Measurements from ENCODE around the gene EGF.
A peak's percentile ranks its signal among the peaks of the same experiment; 100 is the strongest.
"Not testable (repeated sequence)": the region's sequence is repeated elsewhere in the genome, so short reads cannot be mapped to it uniquely, and the experiment has no call there.

The EGF gene

GRCh38 chr4:110034026-110034393, 121.3 kb downstream of the EGF start:
- no peak for ATAC-seq
- DNase-seq: no peak

- DNase-seq, ATAC-seq: not testable (repeated sequence)
Observed at GRCh38 chr4:110039164-110039563, 126.5 kb downstream of the EGF start.

GRCh38 chr4:110041735-110042134, 129.1 kb downstream of the EGF start:
- DNase-seq (no peak), ATAC-seq (no peak)

DNA sequence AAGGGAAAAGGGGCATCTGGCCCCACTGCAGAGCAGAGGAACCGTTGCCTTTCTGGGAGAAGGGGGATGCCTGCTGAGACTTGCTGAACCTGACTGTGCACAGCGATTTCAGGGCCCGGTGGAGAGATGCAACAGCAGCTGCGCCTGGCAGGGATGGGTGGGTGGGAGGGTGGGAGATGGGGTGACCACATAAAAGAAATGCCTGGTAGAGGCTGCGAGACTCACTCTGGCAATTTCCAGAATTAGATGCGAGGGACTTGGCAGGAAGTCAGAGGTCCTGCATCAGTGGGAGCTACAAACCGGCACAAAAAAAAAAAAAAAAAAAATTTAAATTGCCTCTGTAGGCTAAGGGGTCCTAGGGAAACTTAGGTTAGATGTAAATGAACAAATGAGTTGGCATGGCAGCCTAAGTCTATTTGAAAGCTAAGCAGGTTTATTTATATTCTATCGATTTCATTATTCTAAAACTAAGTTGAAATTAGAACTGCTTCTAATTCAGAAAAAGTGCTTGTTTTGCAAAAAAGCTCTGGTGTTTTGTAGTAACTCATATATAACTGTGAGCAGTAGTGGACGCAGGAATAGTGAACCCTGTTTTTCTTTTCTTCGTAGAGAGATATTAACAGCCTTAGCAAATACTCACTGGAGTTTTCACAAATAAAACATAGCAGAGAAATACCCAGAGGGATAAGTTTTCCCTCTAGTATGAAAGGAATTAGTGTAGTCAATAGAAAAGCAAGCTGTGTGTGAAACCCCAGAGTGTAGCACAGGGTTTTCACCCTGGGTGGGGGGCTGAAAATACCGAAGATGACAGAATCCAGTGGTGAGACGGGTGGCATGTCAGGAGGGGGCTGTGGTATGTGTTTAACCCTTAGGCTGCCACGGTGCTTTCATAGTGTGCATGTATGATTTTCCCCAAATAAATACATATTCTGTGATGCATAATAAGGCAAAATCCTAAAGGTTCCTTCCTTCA, 130.1 kb downstream of the EGF start:
- no peak for DNase-seq
- ATAC-seq: no peak

- ATAC-seq: no peak
Observed at GRCh38 chr4:110046588-110047049, 133.9 kb downstream of the EGF start.

DNA sequence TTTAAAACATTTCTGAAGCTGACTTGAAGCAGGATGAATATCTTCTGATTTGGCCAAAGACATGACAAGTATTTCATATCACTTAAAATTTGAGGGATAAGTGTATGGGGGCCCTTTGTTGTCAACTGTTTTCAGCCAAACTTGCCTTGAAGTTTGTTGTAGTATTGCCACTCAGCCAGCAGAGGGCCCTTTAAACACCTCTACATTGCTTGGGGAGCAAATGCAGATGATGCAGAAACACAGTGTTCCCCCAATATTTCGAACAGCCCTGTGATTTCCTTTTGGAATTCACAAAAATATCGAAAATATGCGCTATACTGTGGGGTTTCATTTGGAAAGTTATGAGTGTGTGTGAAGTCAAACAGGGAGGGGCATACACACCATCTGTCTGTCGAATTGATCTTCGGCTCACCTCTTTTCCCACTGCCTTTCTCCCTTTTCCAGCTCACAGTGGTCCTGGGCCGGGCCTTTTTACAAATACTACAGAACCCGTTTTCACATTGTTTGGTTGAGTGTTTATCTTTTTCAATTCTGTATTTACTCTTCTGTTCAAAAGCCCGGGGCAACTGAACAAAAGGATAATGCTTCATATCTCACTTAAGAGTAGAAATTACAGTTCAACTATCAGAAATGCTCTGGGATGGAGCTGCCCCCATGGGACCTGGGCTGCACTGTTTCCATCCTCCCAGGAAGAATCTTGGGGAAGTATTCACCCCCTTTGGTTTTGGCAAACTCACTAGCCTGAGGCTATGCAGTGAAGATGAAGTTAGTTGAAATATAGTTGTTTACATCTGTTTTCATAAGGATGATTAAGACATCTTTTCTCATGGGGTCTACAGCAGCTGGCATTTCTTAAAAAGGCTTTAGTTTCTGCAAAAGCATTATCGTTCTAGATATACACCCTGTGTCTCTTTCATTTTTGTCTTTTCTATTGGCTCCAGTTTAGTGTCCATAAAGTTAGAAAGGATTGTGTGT, 137.6 kb downstream of the EGF start:
- no peak for ATAC-seq
- peak; percentile 53 for DNase-seq

More at GRCh38 chr4:110046588-110047049, 133.9 kb downstream of the EGF start:
- DNase-seq: no peak

GRCh38 chr4:110055158-110055768, 142.6 kb downstream of the EGF start:
- ATAC-seq (peak; percentile 72), DNase-seq (no peak)

DNA sequence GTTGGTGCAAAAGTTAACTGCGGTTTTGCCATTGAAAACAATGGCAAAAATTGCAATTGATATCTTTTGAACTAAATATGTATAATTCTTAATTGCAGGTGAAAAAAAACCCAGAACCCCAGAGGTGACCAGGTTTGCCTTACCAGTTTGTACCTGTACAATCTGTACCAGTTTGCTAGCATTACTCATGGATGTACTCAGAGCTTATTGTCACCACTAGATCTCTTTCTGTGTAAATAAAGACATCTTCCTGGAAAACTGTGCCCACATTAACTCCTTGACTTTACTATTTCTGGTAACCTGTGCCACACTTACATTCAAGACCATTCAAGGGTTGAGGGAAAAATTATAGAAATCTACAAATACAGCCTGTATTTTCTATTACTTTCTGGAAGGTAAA, 146.0 kb downstream of the EGF start:
- DNase-seq: no peak
- ATAC-seq: no peak

DNA sequence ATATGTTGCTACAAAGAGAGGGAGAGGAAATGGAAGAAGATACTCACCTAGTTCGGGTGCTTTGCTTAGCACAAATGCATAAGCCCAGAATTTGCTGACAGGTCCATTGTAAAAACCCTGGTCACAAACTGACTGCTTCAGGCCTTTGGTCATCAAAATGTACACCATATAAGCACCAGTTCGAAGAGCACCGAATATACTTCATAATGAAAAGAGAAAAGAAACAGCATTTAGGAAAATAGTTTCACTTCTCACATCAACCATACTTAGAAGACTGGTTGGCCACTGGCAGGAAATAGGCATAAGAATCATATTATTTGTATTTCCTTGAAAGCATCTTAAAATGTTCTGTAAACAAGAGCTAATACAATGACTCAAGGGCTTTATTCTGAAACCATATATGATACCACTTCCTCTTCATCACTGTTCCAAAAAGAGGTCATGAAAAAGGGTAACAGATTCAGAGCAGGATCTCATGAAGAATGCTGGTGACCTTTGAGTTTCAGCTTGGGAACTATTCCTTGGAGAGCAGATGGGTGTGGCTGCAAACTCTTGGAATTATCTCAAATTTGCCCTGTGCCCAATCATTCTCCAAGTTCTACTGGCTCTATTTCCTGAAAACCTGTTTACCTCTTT, 147.0 kb downstream of the EGF start:
- DNase-seq: no peak
- ATAC-seq: peak; percentile 16

GRCh38 chr4:110061076-110061475, 148.4 kb downstream of the EGF start:
- DNase-seq (no peak), ATAC-seq (no peak)
